T-cell (primary cell): Measurements from ENCODE around the gene ZNF207. TPM values are rescaled to one million over a fixed set of nuclear protein-coding genes. Genes with fewer than 3 reads are reported as not detected.
"Not testable (repeated sequence)": the region's sequence is repeated elsewhere in the genome, so short reads cannot be mapped to it uniquely, and the experiment has no call there.

ENCODE experiments used
- ATAC-seq, 4 experiments: fragments of 200-7000 bp in 3 of 4; fragments of 150-1000 bp in 1 of 4; cut with Tn5 transposase; replicated peaks in 1 of 4; 1 replicate in 3 of 4; 2 replicates in 1 of 4; pipeline ENCODE4 v1.10.0; 2021; ENCODE audit warnings: moderate library complexity in 3 of 4, mild to moderate bottlenecking in 2 of 4, moderate number of reproducible peaks in 1 of 4
- CTCF ChIA-PET, 2 donors: fragments of 300-600 bp; sonication (Branson Sonifier 250); formaldehyde crosslinking; loops; one replicate each; lab custom pipeline; 2022; ENCODE audit warnings: antibody characterized with exemption in 2 of 2; lab: Charles Lee
- POLR2A ChIA-PET, 2 donors: fragments of 300-600 bp; sonication (Branson Sonifier 250); formaldehyde crosslinking; loops; one replicate each; lab custom pipeline; 2022; ENCODE audit warnings: antibody characterized with exemption in 2 of 2; lab: Charles Lee
- DNase-seq, 35 experiments: peaks; one replicate each; pipeline versions ENCODE4 v3.0.0 to v3.0.0-alpha.2; 2013 to 2023
- H3K27ac ChIP-seq: one replicate; pipeline ENCODE4 v1.5.1; 2013; ENCODE audit warnings: low read length
- H3K27me3 ChIP-seq, 2 experiments: replicated peaks in 1 of 2; 1 replicate in 1 of 2; 2 replicates in 1 of 2; pipeline versions ENCODE4 v1.6.1 to v1.7.0; 2013; ENCODE audit warnings: low read length in 1 of 2, mixed read lengths in 1 of 2; ENCODE audit not compliant: control insufficient read depth in 2 of 2, insufficient read depth in 2 of 2; ENCODE audit errors: extremely low read depth in 1 of 2
- H3K36me3 ChIP-seq, 2 donors: 1 replicate in 1 of 2; 2 replicates in 1 of 2; pipeline versions ENCODE4 v1.6.1 to v1.7.0; 2013; ENCODE audit warnings: low read length in 1 of 2; ENCODE audit not compliant: control insufficient read depth in 2 of 2, insufficient read depth in 1 of 2; ENCODE audit errors: extremely low read depth in 1 of 2
- H3K4me1 ChIP-seq, 2 experiments: 1 replicate in 1 of 2; 2 replicates in 1 of 2; pipeline versions ENCODE4 v1.6.1 to v1.7.0; 2013; ENCODE audit warnings: low read length in 2 of 2, mixed read lengths in 1 of 2; ENCODE audit not compliant: insufficient read depth in 2 of 2, control insufficient read depth in 1 of 2; ENCODE audit errors: extremely low read depth in 1 of 2
- H3K4me3 ChIP-seq, 2 donors: 1 replicate in 1 of 2; 2 replicates in 1 of 2; pipeline versions ENCODE4 v1.5.1 to v1.7.0; 2013; ENCODE audit warnings: mild to moderate bottlenecking in 2 of 2, low read length in 1 of 2, moderate library complexity in 1 of 2; ENCODE audit not compliant: control insufficient read depth in 1 of 2; ENCODE audit errors: extremely low read depth in 1 of 2
- H3K9me3 ChIP-seq: 2 replicates; pipeline ENCODE4 v1.7.0; 2013
- H3K27ac Mint-ChIP-seq, 2 donors: one replicate each; pipeline ENCODE4 v1.8.0; 2020 to 2021; ENCODE audit warnings: mild to moderate bottlenecking in 2 of 2, mixed read lengths in 2 of 2
- H3K27me3 Mint-ChIP-seq, 2 donors: one replicate each; pipeline ENCODE4 v1.8.0; 2021 to 2022; ENCODE audit warnings: mixed read lengths in 2 of 2
- H3K36me3 Mint-ChIP-seq: one replicate; pipeline ENCODE4 v1.8.0; 2021; ENCODE audit warnings: mixed read lengths
- H3K4me1 Mint-ChIP-seq, 3 donors: one replicate each; pipeline ENCODE4 v1.8.0; 2020 to 2022; ENCODE audit warnings: mixed read lengths in 3 of 3, mild to moderate bottlenecking in 1 of 3
- H3K4me3 Mint-ChIP-seq, 3 donors: one replicate each; pipeline ENCODE4 v1.8.0; 2020 to 2022; ENCODE audit warnings: mild to moderate bottlenecking in 3 of 3, mixed read lengths in 3 of 3, moderate library complexity in 3 of 3
- H3K9me3 Mint-ChIP-seq, 3 donors: one replicate each; pipeline ENCODE4 v1.8.0; 2020 to 2022; ENCODE audit warnings: mixed read lengths in 3 of 3
- WGBS: methylation state at CpG from one replicate; pipeline ENCODE4 v1.1.5; 2013; ENCODE audit warnings: missing lambda C conversion rate; ENCODE audit not compliant: insufficient coverage; 5-methylcytosine and 5-hydroxymethylcytosine counted together
- total RNA-seq, 35 experiments: library from RNA in 6 of 35; stranded (reverse) in 6 of 35; fragments of 120-200 nt in 1 of 35; gene quantifications; one replicate each; pipeline versions ENCODE4 v1.2.1 to v1.2.4 and lab custom pipeline; 2013 to 2026

The ZNF207 gene
- total RNA-seq, 5 donors from 2014 or later (not counting 1 experiment from before 2014, with no cell fraction given): 208 to 271 (median 228) TPM

- Histone ChIP-seq H3K4me3 (no peak overlapping the region), H3K9me3 (no peaks in the 10 kb centered on the region), H3K27ac (no peak overlapping the region), H3K36me3 (no peaks in the 10 kb centered on the region), H3K4me1 (no peaks in the 10 kb centered on the region), H3K27me3 (peaks cover 0 to 11% of the 10 kb centered on the region in 2 experiments)
- 73% methylated on average over 5 of the region's 9 CpGs for WGBS
- ATAC-seq (no peak), DNase-seq (no peak)
- no peaks in the 10 kb centered on the region for H3K36me3 Mint-ChIP-seq
- H3K9me3 Mint-ChIP-seq: no peaks in the 10 kb centered on the region
- peaks cover 1 to 3% of the 10 kb centered on the region in 2 donors for H3K27me3 Mint-ChIP-seq
- no peak overlapping the region for H3K27ac Mint-ChIP-seq
- POLR2A ChIA-PET: no interaction called here
- no peak overlapping the region for H3K4me3 Mint-ChIP-seq
- H3K4me1 Mint-ChIP-seq: no peaks in the 10 kb centered on the region
- CTCF ChIA-PET: no interaction called here
These were observed 38.9 kb upstream of the ZNF207 start for GRCh38 chr17:32311028-32311536.

- Mint-ChIP-seq H3K9me3 (no peaks in the 10 kb centered on the region), H3K27ac (no peak overlapping the region), H3K4me3 (no peak overlapping the region), H3K27me3 (peaks cover 3% of the 10 kb centered on the region in 2 donors), H3K4me1 (peaks cover 0 to 6% (median 3%) of the 10 kb centered on the region in 3 donors), H3K36me3 (no peaks in the 10 kb centered on the region)
- no peaks in the 10 kb centered on the region for H3K9me3 ChIP-seq
- ATAC-seq (no peak), DNase-seq (no peak)
- peaks cover 0 to 10% of the 10 kb centered on the region in 2 experiments for H3K4me1 ChIP-seq
- POLR2A ChIA-PET: no interaction called here
- H3K27ac ChIP-seq: no peak overlapping the region
- H3K36me3 ChIP-seq: no peaks in the 10 kb centered on the region
- CTCF ChIA-PET: no interaction called here
- H3K4me3 ChIP-seq: no peak overlapping the region
- H3K27me3 ChIP-seq: peaks cover 0 to 18% of the 10 kb centered on the region in 2 experiments
- WGBS: 59% methylated on average over 9 of the region's 9 CpGs
These were observed 35.3 kb upstream of the ZNF207 start for GRCh38 chr17:32314636-32315035.

- CTCF ChIA-PET: interaction anchor here (0.6 to 1.0 kb wide), 2 partner anchors 25 to 536 kb away, joined by 3 to 6 read pairs; no protein-coding TSS in a partner anchor
- Mint-ChIP-seq H3K36me3 (no peaks in the 10 kb centered on the region), H3K27ac (no peak overlapping the region), H3K27me3 (peaks cover 3% of the 10 kb centered on the region in 2 donors), H3K9me3 (no peaks in the 10 kb centered on the region), H3K4me3 (no peak overlapping the region), H3K4me1 (peaks cover 0 to 6% (median 3%) of the 10 kb centered on the region in 3 donors)
- no peaks in the 10 kb centered on the region for H3K9me3 ChIP-seq
- H3K27ac ChIP-seq: no peak overlapping the region
- peaks cover 0 to 10% of the 10 kb centered on the region in 2 experiments for H3K4me1 ChIP-seq
- no peak overlapping the region for H3K4me3 ChIP-seq
- POLR2A ChIA-PET: no interaction called here
- peaks cover 0 to 18% of the 10 kb centered on the region in 2 experiments for H3K27me3 ChIP-seq
- 90% methylated on average over 2 of the region's 8 CpGs for WGBS
- DNase-seq (no peak), ATAC-seq (no peak)
- no peaks in the 10 kb centered on the region for H3K36me3 ChIP-seq
These were observed 34.8 kb upstream of the ZNF207 start for GRCh38 chr17:32315171-32315570.

- H3K27ac Mint-ChIP-seq, H3K9me3 Mint-ChIP-seq, H3K27me3 Mint-ChIP-seq, H3K4me1 Mint-ChIP-seq, H3K36me3 ChIP-seq, H3K36me3 Mint-ChIP-seq, DNase-seq, H3K9me3 ChIP-seq, CTCF ChIA-PET, ATAC-seq, H3K27ac ChIP-seq, H3K4me3 Mint-ChIP-seq, H3K4me3 ChIP-seq: not testable (repeated sequence)
- Histone ChIP-seq H3K27me3 (peaks cover 0 to 19% of the 10 kb centered on the region in 2 experiments), H3K4me1 (peaks cover 0 to 10% of the 10 kb centered on the region in 2 experiments)
- POLR2A ChIA-PET: interaction anchor here in 1 of 2 donors (0.6 kb wide), 1 partner anchor 526 kb away, joined by 4 read pairs; no protein-coding TSS in a partner anchor
- WGBS: 90% methylated on average over 3 of the region's 5 CpGs
These were observed 33.3 kb upstream of the ZNF207 start for GRCh38 chr17:32316653-32317052.

- Histone ChIP-seq H3K4me3 (no peak overlapping the region), H3K27me3 (peaks cover 0 to 25% of the 10 kb centered on the region in 2 experiments), H3K27ac (no peak overlapping the region), H3K9me3 (no peaks in the 10 kb centered on the region), H3K4me1 (peaks cover 0 to 10% of the 10 kb centered on the region in 2 experiments), H3K36me3 (no peaks in the 10 kb centered on the region)
- Mint-ChIP-seq H3K4me1 (peaks cover 0 to 7% (median 3%) of the 10 kb centered on the region in 3 donors), H3K4me3 (no peak overlapping the region), H3K27ac (no peak overlapping the region), H3K9me3 (no peaks in the 10 kb centered on the region), H3K27me3 (peaks cover 3% of the 10 kb centered on the region in 2 donors), H3K36me3 (no peaks in the 10 kb centered on the region)
- ChIA-PET POLR2A (interaction anchor here in 1 of 2 donors (0.6 kb wide), 1 partner anchor 527 kb away, joined by 4 read pairs; no protein-coding TSS in a partner anchor), CTCF (interaction anchor here in 1 of 2 donors (0.7 kb wide), 1 partner anchor 350 kb away, joined by 3 read pairs; no protein-coding TSS in a partner anchor)
- DNase-seq: no peak
- WGBS: 65% methylated on average over 3 of the region's 4 CpGs
- no peak for ATAC-seq
These were observed 32.6 kb upstream of the ZNF207 start for GRCh38 chr17:32317353-32317752.

- Histone ChIP-seq H3K4me3 (no peak overlapping the region), H3K27me3 (peaks cover 0 to 25% of the 10 kb centered on the region in 2 experiments), H3K36me3 (no peaks in the 10 kb centered on the region), H3K27ac (no peak overlapping the region), H3K9me3 (no peaks in the 10 kb centered on the region), H3K4me1 (peaks cover 0 to 11% of the 10 kb centered on the region in 2 experiments)
- H3K27ac Mint-ChIP-seq: no peak overlapping the region
- ATAC-seq (no peak), DNase-seq (no peak)
- H3K4me1 Mint-ChIP-seq: peaks cover 3 to 11% (median 3%) of the 10 kb centered on the region in 3 donors
- H3K36me3 Mint-ChIP-seq: no peaks in the 10 kb centered on the region
- 98% methylated on average over 4 of the region's 8 CpGs for whole genome bisulfite sequencing
- no peak overlapping the region for H3K4me3 Mint-ChIP-seq
- POLR2A ChIA-PET: no interaction called here
- no peaks in the 10 kb centered on the region for H3K9me3 Mint-ChIP-seq
- peaks cover 3% of the 10 kb centered on the region in 2 donors for H3K27me3 Mint-ChIP-seq
- CTCF ChIA-PET: no interaction called here
These were observed 31.9 kb upstream of the ZNF207 start for GRCh38 chr17:32318071-32318470.
